ENCODE measurements around the gene RGS7BP. TPM values are rescaled to one million over a fixed set of nuclear protein-coding genes. Genes with fewer than 3 reads are reported as not detected.

The RGS7BP gene
- total RNA-seq, 1 donor from 2014 or later, result 1.0 TPM

- no peaks in the 10 kb centered on the region for H3K36me3 Mint-ChIP-seq
- H3K4me3 Mint-ChIP-seq, result no peak overlapping the region
- peaks cover 9% of the 10 kb centered on the region for H3K4me1 Mint-ChIP-seq
- H3K9me3 Mint-ChIP-seq, result no peaks in the 10 kb centered on the region
- DNase-seq (ENCODE audit: low spot score in 2 of 2, unreplicated experiment in 2 of 2), result no peak
- no peak for TF ChIP-seq CTCF (IDR thresholded peaks at IDR 0.05; ENCODE audit: unreplicated experiment)
- H3K27me3 Mint-ChIP-seq (ENCODE audit: low read depth), result peaks cover 25% of the 10 kb centered on the region
- no peak overlapping the region for H3K27ac Mint-ChIP-seq
These were observed 21.1 kb downstream of the RGS7BP start for GRCh38 chr5:64526734-64527439.

- Mint-ChIP-seq H3K27ac (no peak overlapping the region), H3K36me3 (no peaks in the 10 kb centered on the region), H3K9me3 (no peaks in the 10 kb centered on the region), H3K4me1 (peaks cover 12% of the 10 kb centered on the region), H3K27me3 (ENCODE audit: low read depth) (peaks cover 15% of the 10 kb centered on the region), H3K4me3 (no peak overlapping the region)
- no peak for TF ChIP-seq CTCF (IDR thresholded peaks at IDR 0.05; ENCODE audit: unreplicated experiment)
- no peak for DNase-seq (ENCODE audit: low spot score in 2 of 2, unreplicated experiment in 2 of 2)
These were observed 24.3 kb downstream of the RGS7BP start for GRCh38 chr5:64530076-64530475.

- Mint-ChIP-seq H3K4me3 (no peak overlapping the region), H3K27ac (peak overlapping the region; percentile 17), H3K9me3 (no peaks in the 10 kb centered on the region), H3K27me3 (ENCODE audit: low read depth) (peaks cover 3% of the 10 kb centered on the region), H3K4me1 (peaks cover 12% of the 10 kb centered on the region), H3K36me3 (no peaks in the 10 kb centered on the region)
- no peak for DNase-seq (ENCODE audit: low spot score in 2 of 2, unreplicated experiment in 2 of 2)
- no peak for TF ChIP-seq CTCF (IDR thresholded peaks at IDR 0.05; ENCODE audit: unreplicated experiment)
These were observed 26.4 kb downstream of the RGS7BP start for GRCh38 chr5:64532212-64532611.

- Mint-ChIP-seq H3K4me1 (peaks cover 15% of the 10 kb centered on the region), H3K4me3 (no peak overlapping the region), H3K36me3 (no peaks in the 10 kb centered on the region), H3K27me3 (ENCODE audit: low read depth) (peaks cover 3% of the 10 kb centered on the region), H3K27ac (no peak overlapping the region), H3K9me3 (no peaks in the 10 kb centered on the region)
- no peak for DNase-seq (ENCODE audit: low spot score in 2 of 2, unreplicated experiment in 2 of 2)
- TF ChIP-seq CTCF (IDR thresholded peaks at IDR 0.05; ENCODE audit: unreplicated experiment), result no peak
These were observed 26.8 kb downstream of the RGS7BP start for GRCh38 chr5:64532657-64533056.

- Mint-ChIP-seq H3K4me1 (peaks cover 16% of the 10 kb centered on the region), H3K4me3 (no peak overlapping the region), H3K27me3 (ENCODE audit: low read depth) (peaks cover 3% of the 10 kb centered on the region), H3K27ac (no peak overlapping the region), H3K9me3 (no peaks in the 10 kb centered on the region), H3K36me3 (no peaks in the 10 kb centered on the region)
- no peak for TF ChIP-seq CTCF (IDR thresholded peaks at IDR 0.05; ENCODE audit: unreplicated experiment)
- DNase-seq (ENCODE audit: low spot score in 2 of 2, unreplicated experiment in 2 of 2), result no peak
These were observed 28.2 kb downstream of the RGS7BP start for GRCh38 chr5:64534033-64534432.

All from mesothelial cell of epicardium (in vitro differentiated cells).